GM19025 (cell line): ENCODE data around the gene FDX1.

Experiments used
- ATAC-seq: cut with Tn5 transposase; IDR thresholded peaks from one replicate; pipeline ENCODE4 v1.9.1; 2021; ENCODE audit warnings: mild to moderate bottlenecking, low read depth, moderate library complexity; ENCODE audit not compliant: unreplicated experiment

Gene FDX1

GRCh38 chr11:110455718-110456117, 26.0 kb downstream of the FDX1 start:
- no peak for ATAC-seq

GRCh38 chr11:110463153-110463552, 33.4 kb downstream of the FDX1 start:
- ATAC-seq = no peak

- ATAC-seq = no peak
Observed at GRCh38 chr11:110465231-110465630, 35.5 kb downstream of the FDX1 start.

- no peak for ATAC-seq
Observed at GRCh38 chr11:110467556-110467955, 37.8 kb downstream of the FDX1 start.

- ATAC-seq = no peak
Observed at GRCh38 chr11:110468121-110468520, 38.4 kb downstream of the FDX1 start.

- ATAC-seq = no peak
Observed at GRCh38 chr11:110469127-110469526, 39.4 kb downstream of the FDX1 start.

- ATAC-seq = no peak
Observed at GRCh38 chr11:110470716-110471115, 41.0 kb downstream of the FDX1 start.

GRCh38 chr11:110471371-110471770, 41.6 kb downstream of the FDX1 start:
- no peak for ATAC-seq

- no peak for ATAC-seq
Observed at GRCh38 chr11:110472858-110473257, 43.1 kb downstream of the FDX1 start.

- ATAC-seq = no peak
Observed at GRCh38 chr11:110473706-110474105, 44.0 kb downstream of the FDX1 start.

GRCh38 chr11:110474578-110474977, 44.8 kb downstream of the FDX1 start:
- ATAC-seq = no peak

- no peak for ATAC-seq
Observed at GRCh38 chr11:110475671-110476070, 45.9 kb downstream of the FDX1 start.

GRCh38 chr11:110478410-110478809, 48.7 kb downstream of the FDX1 start:
- no peak for ATAC-seq

GRCh38 chr11:110479108-110480101, 49.7 kb downstream of the FDX1 start:
- no peak for ATAC-seq

GRCh38 chr11:110481523-110481922, 51.8 kb downstream of the FDX1 start:
- no peak for ATAC-seq

GRCh38 chr11:110486156-110486555, 56.4 kb downstream of the FDX1 start:
- no peak for ATAC-seq

- no peak for ATAC-seq
Observed at GRCh38 chr11:110488446-110488845, 58.7 kb downstream of the FDX1 start.

- no peak for ATAC-seq
Observed at GRCh38 chr11:110490886-110491285, 61.1 kb downstream of the FDX1 start.

GRCh38 chr11:110491577-110492320, 62.0 kb downstream of the FDX1 start:
- ATAC-seq = no peak

GRCh38 chr11:110492321-110492685, 62.6 kb downstream of the FDX1 start:
- no peak for ATAC-seq

GRCh38 chr11:110493346-110493745, 63.6 kb downstream of the FDX1 start:
- no peak for ATAC-seq
